ENCODE results near the gene LPIN3.

LPIN3 gene

DNA sequence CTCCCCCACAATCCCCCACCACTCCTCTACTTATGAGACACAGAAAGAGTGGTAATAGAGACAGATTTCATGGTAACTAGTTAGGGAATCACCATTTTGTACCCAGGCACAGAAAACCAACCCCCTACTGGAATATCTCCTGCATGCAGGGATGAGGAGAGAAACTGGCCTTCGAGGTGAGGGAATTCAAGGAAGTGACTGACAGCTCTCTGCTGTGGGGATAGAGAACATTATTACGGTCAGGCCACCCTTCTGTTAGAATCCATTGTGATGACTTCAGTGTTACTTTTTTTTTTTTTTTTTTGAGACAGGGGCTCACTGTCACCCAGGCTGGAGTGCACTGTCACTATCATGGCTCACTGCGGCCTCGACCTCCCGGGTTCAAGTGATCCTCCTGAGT, 13.4 kb upstream of the LPIN3 start:
- no peak for ATAC-seq

DNA sequence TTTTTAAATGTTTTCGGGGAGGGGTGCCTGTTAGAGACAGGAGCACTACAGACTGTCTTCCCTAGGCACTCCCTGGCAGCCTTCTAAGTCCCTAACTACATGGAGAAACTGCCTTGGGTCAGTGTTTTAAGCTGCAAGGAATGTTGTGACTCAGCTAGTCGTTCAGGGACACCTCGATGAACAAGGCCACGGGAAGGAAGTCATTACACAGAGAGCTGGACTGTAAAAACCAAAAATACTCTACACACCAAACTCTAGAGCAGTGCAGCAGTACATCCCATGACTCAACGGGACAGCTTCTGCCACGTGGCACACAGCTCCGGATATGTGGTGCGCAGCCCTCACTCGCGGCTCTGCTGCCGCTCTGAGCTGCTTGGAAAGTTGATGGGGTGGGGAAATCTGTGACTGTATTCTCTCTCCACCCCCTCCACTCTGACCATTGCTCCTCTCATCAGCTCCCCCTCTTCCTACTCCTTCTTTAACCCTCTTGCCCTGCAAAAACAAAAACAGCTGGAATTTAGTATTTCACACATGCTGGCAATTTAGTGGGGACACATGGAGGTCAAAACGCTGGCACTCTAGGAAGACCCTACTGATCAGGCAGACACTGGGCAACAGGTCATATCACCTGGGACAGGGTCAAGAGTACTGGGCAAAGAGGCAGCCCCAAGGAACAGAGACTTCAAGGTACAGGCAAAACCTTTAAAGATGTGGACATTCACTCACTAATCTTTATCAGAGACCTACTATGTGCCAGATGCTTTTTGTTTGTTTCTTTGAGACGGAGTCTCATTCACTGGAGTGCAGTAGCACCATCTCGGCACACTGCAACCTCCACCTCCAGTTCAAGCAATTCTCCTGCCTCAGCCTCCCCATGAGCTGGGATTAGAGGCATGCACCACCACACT, 10.9 kb upstream of the LPIN3 start:
- ATAC-seq, result peak; percentile 99 to 100

DNA sequence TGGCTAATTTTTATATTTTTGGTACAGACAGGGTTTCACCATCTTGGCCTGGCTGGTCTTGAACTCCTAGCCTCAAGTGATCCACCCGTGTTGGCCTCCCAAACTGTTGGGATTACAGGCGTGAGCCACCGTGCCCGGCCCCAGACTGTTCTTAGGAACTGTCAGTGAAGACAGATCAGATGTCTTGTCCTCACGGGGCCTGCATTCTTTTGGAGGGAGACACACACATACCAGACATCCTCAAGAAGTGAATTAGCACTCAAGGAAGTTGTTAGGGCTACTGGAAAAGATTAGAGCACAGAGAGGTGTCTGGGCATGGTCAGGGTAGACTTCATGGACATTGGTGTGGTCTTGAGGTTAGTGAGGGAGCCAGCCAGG, 10.3 kb upstream of the LPIN3 start:
- no peak for ATAC-seq

DNA sequence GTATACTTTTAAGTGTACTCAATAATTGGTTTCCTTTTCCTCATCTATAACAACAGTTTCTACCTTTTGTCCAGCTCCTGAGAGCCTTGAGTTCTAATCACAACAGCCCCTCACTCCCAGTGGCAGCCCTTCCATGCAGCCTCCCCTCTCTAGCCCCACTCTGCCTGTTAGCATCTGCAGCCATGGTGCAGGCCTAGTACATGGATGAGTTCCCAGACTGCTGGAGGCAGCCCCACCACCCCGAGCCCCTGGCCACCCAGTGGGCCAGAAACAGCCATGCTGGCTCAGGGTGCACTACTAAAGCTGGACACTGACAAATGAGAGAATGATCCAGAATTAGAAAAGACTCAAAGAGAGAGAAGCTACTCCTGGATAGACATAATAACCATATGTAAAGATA, 9.7 kb upstream of the LPIN3 start:
- no peak for ATAC-seq

DNA sequence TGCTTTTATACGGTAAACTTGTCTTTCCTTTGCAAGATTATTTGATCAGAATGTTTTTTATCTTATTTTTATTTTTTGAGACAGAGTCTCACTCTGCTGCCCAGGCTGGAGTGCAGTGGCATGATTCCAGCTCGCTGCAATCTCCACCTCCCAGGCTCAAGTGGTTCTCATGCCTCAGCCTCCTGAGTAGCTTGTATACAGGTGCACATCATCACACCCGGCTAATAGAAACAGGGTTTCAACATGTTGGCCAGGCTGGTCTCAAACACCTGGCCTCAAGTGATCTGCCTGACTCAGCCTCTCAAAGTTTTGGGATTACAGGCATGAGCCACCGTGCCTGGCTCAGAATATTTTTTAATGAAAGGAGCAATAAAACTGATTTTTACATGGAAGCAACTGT, 8.9 kb upstream of the LPIN3 start:
- ATAC-seq, result no peak

DNA sequence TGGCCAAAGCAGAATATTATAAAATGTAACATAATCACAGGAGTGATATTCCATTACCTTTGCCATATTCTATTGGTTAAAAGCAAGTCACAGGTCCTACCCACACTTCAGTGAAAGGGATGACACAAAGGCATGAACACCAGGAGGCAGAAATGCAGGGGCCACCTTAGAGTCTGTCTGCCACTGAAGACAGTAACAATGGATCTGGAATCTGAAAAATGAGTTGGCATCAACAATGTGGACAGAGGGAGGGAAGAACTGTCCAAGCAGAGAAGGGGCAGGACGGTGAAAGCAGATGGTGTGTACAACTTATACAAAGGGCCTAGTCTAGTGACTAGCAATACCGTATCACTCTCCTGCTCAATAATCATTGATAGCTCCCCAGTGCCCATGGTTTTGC, 6.6 kb upstream of the LPIN3 start:
- no peak for ATAC-seq

DNA sequence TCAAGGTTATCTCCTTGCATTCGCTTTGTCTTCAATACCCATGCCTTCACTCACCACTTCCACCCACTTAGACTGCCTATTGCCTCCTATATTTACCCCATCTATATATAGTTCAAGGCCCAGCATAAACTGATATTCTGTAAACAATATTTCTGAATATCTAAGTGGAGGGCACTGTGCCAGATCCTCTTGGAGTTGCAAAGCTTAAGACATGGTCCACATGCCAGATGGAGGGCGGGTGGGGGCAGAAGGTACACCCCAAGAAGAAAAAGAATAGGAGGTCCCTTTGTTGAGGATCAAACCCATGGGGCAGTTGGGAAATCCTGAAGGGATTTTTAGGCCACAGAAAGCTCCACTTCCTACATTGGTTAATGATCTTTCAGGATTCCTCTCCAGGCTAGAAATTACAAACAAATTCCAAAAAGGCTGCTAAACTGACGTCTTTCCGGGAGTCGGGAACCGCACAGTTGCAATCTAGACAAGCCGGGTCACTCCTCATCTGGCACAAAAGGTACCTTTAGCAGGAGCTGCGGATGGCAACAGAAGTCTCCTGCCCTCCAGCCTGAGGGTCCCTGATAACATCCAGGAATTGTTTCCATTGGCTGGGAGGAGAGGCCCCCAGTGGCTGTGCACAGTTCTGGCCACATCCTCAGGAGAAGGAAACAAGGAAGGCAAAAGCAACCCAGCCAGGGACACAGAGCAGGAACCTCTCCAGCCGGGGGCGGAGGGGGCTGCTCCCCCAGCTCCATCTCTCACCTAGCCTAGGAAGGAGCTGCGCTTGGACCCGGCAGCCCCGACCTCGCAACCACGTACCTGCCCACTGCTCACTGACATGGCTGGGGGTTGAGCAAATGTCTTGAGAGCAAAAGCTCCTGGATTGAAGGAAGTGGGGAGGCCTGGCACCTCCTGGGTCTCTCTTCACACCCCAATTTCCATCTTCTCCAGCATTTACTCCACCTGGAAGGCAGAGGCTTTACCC, 5.9 kb upstream of the LPIN3 start:
- ATAC-seq, result no peak

DNA sequence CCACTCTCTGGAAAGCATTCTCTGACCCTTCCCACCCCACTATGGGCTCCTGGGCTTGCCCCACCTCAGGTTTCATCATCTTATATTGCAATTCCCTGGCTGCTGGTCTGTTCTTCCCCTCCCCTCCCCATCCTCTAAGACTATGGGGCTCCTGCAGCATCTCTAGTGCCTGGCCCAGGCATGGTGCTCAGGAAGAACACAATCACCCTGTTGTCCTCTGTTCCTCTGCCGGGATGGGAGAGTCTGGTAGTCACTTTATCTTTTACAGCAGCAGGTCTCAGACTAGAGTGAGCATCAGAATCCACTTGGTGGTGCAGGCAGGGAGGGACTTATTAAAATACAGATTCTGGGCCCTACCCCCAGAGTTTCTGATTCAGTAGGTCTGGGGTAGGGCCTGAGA, 5.0 kb upstream of the LPIN3 start:
- ATAC-seq, result no peak

DNA sequence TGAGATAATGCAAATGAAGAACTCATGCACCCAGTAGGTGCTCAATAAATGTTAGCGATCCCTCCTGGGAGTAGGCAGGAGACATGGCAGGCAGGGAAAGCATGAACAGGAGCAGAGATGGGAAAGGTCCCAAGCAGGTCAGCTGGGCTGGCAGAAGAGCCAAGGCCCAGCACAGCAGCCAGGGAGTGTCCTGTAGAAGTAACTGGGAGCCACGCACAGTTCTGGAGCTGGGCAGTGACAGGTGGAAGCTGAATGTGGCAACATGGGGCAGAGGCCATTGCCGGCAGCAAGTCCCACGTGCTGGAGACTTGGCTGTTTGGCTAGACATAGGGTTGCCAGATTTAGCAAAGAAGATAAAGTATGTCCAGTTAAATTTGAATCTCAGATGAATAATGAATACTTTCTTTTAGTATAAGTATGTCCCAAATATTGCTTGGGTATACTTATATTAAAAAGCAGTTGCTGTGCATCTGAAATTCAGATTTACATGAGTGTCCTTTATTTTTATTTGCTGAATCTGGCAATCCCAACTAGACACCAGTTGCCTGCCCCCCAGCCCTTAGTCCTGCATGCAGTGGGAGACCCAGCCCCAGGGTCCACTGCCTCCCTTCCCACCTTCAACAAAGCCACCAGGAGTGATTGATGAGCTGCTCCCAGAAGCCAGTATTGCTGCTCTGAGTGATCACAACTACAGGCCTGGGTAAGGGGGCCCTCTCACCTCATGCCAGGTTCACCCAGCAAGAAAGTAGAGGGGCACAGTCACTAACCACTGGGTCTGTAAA, 3.7 kb upstream of the LPIN3 start:
- ATAC-seq, result no peak

DNA sequence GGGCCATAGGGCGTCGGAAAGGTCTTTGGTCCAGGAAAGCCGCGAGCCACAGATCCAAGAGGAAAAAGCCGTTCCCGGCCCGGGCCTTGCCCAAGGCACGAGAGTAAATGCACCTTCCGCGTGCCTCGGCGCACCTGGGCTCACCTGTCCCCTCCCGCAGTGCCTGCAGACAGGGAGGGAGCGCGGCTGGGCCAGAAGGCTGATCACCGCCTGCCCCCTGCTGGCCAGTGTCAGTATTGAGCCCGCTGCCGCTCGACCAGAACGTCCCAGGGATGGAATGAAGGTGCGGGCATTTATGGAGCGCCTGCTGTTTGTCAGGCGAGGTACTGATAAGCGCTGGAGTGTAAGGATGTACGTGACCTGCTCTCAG, 679 bp upstream of the LPIN3 start:
- ATAC-seq, result peak; percentile 86 to 95

DNA sequence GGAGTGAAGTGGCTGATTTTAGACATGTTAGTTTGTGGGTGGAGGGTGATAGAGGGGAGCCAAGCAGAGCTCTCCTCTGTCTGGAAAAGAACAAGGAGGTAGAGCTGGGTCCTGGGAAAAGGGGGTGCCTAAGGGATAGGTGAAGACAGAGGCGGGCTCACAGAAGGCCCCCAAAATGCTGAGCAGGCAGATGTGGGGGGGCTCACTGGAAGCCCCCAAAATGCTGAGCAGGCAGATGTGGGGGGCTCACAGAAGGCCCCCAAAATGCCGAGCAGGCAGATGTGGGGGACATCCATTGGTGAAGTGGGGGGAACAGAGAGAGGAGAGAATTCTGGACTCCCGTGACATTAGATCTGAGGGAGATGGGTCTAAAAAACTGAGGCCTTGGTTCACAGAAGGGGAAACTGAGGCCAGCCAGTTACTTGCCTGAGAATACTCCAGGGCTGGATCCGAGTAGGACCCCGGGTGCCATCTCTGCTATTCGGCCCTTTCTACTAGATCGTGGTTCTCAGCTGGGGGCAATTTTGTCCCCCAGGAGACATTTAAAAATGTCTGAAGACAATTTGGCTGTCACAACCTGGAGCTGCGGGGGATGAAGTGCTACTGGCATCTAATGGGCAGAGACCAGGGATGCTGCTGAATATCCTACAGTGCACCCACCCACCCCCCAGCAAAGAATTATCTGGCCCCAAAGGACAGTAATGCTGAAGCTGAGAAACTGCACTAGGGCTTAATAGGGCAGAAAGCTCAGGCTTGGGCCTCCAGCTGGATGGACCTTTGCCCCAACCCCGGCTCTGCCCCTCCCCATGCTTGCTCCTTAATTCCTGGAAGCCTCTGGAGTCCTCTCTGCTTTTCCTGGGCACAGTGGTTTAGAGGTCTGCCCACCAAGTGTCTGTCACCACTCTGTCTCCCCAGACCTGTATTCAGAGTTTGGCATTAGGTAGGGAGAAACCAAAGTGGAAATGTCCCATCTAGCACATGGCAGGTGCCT, 2.1 kb downstream of the LPIN3 start:
- ATAC-seq, result no peak

DNA sequence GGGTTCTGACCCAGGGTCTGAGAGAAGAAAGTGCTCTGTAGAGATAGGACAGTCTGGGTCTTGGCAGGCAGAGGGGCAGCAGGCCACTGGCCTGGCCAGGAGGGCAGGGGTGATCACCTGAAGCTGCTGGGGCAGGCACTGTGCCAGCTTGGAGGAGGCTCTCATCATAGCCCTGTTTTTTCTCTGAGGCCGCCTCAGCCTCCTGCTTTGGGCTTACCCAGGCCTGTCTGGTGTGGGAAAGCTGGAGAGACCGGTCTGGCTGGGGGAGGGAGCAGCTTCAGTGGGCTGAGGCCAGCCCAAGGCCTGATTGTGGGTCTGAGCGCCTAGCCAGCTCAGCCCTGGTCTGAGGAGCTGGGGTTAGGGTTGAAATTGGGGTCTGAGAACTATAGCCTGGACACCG, 3.9 kb downstream of the LPIN3 start:
- no peak for ATAC-seq

DNA sequence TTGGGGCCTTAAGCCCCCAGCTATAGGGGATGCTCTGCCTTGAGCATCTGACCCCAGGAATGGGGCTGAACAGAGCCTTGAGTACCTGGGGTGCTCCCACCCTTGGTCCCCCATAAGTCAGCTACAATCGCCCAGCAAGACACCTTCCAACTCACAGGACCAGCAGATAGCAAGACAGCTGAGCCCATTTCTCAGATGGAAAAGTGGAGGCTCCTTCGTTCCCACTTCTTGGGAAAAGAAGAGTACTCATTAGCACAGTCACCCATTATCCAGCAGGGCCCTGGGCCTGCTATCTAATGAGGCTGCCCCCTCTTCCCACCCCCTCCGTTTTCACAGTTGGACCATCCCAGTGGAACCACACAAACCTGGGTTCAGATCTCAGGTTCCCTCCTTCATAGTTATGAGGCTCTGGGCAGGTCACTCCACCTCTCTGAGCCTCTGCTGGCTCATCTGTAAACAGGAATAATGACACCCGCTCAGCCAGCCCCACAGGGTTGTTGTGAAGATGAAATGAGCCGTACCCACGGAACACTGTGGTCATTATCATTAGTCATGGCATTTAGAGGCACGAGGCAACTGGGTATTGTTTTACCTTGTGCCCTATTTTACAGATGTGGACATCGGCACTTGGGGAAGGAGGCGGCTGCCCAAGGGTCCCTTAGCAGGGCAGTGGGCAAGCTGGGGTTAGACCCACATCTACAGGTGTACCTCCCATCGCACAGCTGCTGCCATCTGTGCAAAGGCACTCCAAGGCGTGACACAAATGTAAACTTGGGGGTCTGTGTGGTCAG, 4.5 kb downstream of the LPIN3 start:
- no peak for ATAC-seq

DNA sequence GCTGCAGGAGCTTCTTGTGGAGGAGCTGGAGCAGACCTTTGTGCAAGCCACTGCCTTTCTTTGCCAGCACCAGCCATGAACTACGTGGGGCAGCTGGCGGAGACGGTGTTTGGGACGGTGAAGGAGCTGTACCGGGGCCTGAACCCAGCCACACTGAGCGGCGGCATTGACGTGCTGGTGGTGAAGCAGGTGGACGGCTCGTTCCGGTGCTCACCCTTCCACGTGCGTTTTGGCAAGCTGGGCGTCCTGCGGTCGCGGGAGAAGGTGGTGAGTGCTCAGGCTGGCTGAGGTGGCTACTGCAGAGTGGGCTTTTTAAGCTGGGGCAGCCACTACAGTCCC, 5.1 kb downstream of the LPIN3 start:
- ATAC-seq, result no peak

DNA sequence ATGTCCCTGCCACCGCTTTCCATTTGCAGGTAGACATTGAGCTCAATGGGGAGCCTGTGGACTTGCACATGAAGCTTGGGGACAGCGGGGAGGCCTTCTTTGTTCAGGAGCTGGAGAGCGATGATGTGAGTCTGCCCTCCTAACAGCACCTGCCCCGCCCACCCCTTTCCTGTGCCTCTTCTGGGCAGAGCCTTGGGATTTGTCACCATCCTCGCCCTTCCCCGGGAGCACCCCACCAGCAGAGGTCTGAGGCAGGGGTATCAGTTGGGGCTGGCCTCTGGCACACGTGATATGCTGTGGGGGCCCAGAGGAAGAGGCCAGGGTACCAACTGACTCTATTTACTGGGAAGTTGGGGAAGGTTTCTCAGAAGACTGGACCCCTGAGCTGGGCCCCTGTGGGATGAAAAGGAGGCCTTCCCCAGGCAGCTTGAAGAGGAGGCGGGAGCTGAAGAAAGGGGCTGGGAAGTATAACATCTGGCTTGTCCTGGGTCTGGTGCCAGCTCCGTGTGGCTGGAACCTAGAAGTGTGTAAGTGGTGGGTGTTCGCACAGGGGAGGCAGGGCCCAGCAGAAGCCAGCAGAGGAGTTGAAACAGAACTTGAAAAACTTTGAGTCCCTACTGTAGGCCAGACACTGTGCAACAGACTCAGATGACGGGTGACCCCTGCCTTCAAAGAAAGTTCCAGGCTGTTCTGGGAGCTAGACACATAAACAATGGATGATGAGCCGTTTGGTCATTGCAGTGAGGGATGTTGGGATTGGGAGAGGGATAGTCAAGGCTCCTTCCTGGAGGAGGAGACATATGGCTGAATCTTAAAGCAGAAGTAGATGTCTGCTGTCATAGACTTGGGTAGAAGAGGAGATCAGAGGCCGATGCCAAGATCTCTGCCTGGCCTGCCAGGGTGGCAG, 7.2 kb downstream of the LPIN3 start:
- ATAC-seq, result no peak

DNA sequence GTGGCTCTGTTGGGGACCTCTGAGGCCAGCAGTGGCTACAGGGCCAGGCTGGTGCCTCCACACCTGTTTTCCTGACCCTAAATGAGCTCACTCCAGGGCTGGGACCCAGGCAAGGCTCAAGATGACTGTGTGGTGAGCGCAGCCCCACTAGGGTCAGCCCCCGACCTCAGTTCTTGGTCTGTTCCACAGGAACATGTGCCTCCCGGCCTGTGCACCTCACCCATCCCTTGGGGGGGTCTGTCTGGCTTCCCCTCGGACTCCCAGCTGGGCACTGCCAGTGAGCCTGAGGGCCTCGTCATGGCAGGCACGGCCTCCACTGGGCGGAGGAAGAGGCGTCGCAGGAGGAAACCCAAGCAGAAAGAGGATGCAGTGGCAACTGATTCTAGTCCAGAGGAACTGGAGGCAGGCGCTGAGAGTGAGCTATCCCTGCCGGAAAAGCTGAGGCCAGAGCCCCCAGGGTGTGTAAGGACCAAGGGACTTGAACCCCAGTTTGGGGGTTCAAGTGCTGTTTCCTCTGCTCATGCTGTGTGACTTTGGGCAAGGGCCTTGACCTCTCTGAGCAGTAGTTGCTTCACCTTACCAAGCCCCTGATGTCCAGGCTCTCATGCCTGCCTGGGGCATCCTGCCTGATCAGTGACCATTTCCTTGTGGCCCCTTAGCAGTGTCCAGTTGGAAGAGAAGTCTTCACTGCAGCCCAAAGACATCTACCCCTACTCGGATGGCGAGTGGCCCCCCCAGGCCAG, 8.0 kb downstream of the LPIN3 start:
- ATAC-seq, result no peak

DNA sequence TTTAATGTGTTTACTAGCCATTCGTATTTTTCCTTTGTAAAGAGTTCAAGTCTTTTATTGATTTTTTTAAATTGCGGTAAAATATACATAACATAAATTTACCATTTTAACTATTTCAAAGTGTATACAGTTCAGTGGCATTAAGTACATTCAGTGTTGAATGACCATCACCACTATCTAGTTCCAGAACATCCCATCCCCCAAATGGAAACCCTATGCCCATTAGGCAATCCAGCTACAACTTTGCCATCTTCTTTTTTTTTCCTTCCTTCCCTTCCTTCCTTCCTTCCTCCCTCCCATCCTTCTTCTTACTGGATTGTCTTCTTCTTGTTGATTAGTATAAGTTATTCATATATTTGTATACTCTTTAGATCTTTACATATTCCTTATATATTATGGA, 8.6 kb downstream of the LPIN3 start:
- ATAC-seq, result no peak

DNA sequence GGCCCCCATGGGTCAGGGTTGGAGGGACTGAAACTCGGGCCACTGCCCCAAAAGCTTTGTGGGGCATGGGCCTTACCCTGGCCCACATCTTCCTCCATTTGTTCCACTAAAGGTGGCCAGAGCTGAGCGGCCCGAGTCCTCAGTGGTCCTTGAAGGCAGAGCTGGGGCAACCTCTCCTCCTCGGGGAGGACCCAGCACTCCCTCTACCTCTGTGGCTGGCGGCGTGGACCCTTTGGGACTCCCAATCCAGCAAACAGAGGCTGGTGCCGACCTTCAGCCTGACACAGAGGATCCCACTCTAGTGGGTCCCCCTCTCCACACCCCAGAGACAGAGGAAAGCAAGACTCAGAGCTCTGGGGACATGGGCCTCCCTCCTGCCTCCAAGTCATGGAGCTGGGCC, 9.3 kb downstream of the LPIN3 start:
- no peak for ATAC-seq

DNA sequence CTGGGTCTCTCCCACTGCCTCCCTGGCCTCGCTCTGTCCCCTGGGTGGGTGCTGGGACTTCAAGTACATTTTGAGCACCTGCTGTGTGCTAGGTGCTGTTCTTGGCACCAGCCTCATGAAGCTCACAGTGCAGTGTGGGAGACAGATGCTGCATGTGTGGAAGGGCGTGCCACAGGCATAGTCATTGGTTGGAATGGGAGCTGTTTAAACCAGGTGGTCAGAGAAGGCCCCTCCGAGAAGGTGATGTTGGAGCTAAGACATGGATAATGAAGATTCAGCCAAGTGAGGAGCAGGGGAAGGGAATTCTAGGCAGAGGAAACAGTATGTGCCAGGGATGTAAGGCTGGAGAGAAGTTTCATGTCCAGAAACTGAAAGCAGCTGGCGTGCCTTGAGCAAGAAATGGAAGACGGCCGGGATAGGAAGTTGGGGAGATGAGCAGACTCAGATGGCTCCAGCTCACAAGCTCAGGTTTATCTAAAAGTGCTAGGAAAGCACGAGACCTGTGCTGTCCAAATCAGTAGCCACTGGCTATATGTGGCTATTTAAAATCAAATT, 9.9 kb downstream of the LPIN3 start:
- ATAC-seq, result no peak

Data from activated CD4-positive, CD25-positive, alpha-beta regulatory T cell treated with anti-CD3 and anti-CD28 coated beads, Interleukin-2, amount 50 U/mL, for 24 hours (primary cell).